ENCODE measurements around the gene SRPK2. TPM values are rescaled to one million over a fixed set of nuclear protein-coding genes. Genes with fewer than 3 reads are reported as not detected.

SRPK2 gene
- polyA plus RNA-seq, 3 donors = 8.5 to 17.1 (median 14.1) TPM

DNA sequence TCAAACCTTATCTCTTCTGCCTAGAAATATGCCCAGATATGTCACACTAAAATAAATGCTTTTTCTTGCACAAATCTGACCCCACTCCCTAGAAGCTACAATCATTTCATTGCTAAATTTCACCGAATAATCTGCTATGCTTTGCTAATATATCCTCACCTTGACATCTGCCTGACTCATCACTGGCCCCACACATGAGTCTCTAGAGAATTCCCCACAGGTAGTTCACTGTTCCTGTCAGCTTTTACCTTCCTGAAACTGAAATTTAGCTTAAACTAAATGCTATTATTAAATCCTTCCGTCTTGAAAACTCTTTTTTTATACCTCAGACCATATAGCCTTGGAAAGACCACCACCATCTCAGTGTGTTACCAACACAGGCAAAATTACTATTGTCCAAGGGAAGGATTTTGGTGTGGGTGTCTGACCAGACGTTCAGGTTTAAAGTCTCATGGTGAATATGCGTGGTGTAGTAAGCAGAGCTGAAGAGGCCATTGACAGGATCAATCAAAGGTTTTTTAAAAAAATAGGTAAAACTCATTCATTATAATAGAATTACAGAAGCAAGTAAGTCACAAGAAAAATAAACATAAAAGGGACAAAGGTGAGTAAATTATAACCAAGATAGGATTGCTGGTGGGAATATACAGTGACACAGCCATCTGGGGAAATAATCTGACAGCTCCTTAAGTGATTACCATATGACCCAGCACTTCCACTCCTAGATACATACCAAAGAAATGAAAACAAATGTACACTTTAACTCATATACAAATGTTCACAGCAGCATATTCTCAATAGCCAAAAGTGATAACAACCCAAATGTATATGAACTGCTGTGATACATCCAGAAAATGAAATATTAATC, 201.2 kb downstream of the SRPK2 start:
- H3K27ac ChIP-seq (ENCODE audit: low read depth, low read length) = no peak overlapping the region
- WGBS, 3 donors = 38 to 88% (median 85%) methylated on average over 4 of the region's 4 CpGs

DNA sequence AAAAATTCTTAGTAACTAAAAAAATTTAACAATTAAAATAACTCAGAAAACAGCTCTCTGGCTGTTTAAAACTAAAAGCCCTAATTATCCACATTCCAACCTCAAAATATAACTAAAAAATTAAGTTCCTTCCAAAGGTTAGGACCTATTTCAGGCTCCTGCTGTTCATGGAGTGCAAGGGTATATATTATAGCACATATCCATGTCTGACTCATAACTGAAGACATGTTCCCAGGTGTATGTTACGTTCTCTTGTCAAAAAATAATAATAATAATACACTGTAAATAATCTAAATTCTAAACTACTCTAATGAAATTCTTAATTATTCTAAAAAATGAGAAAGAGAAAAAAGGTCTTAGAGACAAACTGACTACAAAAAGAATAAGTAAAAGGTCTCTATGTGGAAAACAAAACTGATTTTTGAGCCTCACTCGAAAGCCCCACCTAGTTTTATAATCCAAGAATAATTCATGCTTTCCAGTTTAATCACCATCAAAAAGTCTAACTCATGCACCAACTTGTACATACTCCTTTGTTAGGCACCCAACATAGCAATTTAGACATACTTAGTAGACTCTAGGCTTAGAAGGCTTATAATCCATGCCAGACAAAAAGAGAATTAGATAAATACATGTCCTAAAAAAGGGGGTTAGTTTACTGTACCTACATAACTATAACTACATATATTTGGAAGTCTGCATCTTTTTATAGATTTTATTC, 203.3 kb downstream of the SRPK2 start:
- no peak overlapping the region for H3K27ac ChIP-seq (ENCODE audit: low read depth, low read length)
- WGBS, 3 donors = 88 to 97% (median 92%) methylated on average over 2 of the region's 2 CpGs

DNA sequence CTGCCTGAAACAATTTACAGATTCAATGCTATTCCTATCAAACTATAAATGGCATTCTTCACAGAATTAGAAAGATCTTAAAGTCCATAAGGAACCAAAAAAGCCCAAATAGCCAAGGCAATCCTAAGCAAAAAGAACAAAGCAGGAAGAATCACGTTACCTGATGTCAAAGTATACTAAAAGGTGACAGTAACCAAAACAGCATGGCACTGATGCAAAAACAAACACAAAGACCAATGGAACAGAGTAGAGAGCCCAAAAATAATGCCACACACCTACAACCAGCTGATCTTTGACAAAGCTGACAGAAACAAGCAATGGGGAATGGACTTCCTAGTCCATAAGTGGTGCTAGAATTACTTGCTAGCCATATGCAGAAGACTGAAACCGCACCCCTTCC, 208.7 kb downstream of the SRPK2 start:
- H3K27ac ChIP-seq (ENCODE audit: low read depth, low read length) = no peak overlapping the region
- 97 to 98% (median 98%) methylated on average over 2 of the region's 2 CpGs for whole genome bisulfite sequencing, 3 donors

DNA sequence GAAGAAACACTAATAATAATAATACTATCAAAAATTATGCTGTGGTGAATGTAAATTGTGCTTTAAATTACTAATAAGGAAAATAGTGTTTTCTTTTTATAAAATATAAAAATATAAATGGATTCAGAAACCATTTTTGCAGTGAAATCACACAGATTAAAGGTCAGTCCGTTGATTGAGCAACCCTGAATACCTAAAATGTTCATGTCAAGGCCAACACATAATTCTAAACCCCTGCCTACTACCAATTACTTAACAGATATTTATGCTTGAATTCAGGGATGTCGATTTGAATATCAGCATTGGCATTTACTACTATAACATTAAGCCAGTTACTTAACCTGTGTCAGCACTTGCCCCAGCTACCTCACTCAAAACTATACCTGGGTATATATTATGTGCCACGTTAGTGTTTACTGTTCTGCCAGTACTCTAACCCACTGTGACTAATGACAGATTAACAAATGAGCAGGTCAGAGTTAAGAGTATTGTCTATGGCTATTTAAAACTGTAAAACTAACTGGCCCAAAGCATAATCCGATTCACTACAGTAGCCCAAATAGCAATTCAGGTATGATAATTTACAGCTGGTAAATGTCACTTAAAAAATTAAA, 209.7 kb downstream of the SRPK2 start:
- 49 to 80% (median 77%) methylated on average over 4 of the region's 4 CpGs for WGBS, 3 donors

DNA sequence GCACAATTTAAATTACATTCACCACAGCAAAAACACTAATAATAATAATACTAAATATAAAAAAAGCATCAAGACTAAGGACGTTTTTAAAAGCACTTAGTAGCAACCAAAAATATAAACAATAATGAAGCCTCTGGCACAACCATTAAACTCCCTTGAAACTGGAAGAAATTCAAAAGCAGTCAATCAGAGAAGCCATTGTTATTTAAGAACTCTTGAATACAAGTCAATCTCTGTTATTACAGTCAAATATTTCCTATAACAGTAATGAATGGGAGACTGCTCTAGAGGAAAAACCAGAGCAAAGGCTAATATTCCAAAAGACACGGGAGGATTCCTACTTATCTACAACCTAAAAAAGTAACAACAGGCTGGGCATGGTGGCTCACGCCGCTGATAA, 210.5 kb downstream of the SRPK2 start:
- no peak overlapping the region for H3K27ac ChIP-seq (ENCODE audit: low read depth, low read length)
- 60 to 75% (median 73%) methylated on average over 4 of the region's 4 CpGs for WGBS, 3 donors

More for the DNA sequence above, 209.7 kb downstream of the SRPK2 start:
- no peak overlapping the region for H3K27ac ChIP-seq (ENCODE audit: low read depth, low read length)

DNA sequence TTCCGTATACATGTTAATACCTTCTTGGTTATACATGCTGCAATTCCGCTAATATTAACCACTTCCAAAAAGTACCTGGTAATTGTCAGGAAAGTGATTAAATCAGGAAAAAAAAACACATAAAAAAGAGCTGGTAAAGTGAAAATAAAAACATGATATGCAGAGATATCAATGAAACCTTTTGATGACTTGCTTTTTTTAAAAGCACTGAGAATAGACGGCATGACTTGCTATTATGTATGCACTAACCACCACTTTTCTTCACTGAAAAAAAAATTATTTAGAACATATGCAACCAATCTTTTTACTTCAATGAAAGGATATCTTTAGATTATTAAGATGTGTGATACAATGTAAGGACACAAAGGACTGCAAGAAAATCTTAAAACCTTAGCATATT, 211.7 kb downstream of the SRPK2 start:
- 93 to 94% (median 94%) methylated on average over 3 of the region's 3 CpGs for WGBS, 3 donors
- no peak overlapping the region for H3K27ac ChIP-seq (ENCODE audit: low read depth, low read length)

DNA sequence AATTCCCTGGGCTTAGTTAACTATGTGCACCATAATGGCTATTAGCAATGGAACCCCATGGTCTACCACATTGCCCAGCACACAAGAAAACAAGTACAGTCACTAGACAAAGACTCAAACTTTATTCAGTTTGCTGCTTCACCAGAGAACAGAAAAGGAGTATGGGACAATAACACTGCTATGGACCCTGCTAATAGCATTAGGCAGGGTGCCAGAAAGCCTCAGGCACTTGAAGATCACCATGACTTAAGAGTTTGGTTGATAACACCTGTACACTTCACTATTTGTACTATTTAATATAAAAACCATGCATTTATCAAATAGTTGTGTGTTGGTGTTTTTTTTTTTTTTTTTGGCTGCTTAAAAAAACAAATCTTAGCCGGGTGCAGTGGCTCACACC, 215.1 kb downstream of the SRPK2 start:
- no peak overlapping the region for H3K27ac ChIP-seq (ENCODE audit: low read depth, low read length)
- WGBS, 3 donors = 71 to 94% (median 82%) methylated on average over 1 of the region's 1 CpG

DNA sequence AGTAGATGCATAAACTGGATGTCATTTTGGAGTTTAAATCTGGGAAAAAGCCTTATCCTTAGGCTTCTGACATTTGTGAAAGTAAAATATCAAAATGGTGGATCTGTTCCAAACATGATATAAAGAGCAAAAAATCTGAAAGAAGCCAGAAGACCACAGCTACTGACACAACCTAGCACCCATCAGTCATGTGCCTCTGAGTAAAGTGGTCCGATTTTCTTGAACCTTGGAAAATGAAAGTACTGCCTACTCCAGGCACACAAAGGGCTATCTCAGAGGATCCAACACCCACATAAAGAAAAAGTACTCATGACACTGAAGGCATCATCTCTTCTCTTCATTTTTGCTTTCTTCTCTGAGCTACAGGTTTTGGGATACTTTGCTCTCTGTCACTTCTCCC, 224.0 kb downstream of the SRPK2 start:
- 87 to 92% (median 92%) methylated on average over 1 of the region's 1 CpG for WGBS, 3 donors
- H3K27ac ChIP-seq (ENCODE audit: low read depth, low read length) = no peak overlapping the region

DNA sequence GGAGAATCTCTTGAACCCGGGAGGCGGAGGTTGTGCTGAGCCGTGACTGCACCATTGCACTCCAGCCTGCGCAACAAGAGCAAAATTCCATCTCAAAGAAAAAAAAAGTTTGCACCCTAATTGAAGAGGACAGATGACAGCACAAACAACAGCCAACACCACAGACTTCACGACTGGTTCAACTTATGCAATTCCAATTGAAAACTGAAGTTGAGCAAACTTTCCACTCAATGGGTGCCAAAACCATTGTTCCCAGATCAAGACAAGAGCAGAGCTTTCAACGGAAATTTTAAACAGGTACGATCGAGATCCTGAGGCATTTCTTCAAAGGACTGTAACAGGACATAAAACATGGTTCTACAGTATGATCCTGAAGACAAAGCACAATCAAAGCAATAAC, 225.0 kb downstream of the SRPK2 start:
- no peak overlapping the region for H3K27ac ChIP-seq (ENCODE audit: low read depth, low read length)
- 88 to 93% (median 90%) methylated on average over 8 of the region's 8 CpGs for WGBS, 3 donors

DNA sequence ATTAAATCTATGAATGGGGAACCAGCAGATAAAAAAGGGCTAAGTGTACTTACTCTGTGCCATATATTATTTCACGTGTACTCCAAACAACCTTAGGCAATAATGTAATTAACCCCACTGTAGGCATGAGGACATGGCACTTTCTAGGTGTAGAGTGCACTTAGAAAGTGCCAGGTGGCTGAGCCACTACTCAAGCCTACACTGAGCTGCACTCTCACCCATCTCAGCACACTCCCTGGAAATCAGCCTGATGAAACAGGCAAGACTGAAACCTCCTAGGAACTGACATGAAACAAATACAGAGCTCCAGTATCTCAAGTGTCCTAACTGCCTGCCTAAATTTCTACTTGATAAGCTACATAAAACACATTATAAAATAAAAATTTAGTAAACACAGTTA, 227.4 kb downstream of the SRPK2 start:
- H3K27ac ChIP-seq (ENCODE audit: low read depth, low read length) = no peak overlapping the region
- WGBS, 3 donors = 94 to 95% (median 94%) methylated on average over 1 of the region's 1 CpG

DNA sequence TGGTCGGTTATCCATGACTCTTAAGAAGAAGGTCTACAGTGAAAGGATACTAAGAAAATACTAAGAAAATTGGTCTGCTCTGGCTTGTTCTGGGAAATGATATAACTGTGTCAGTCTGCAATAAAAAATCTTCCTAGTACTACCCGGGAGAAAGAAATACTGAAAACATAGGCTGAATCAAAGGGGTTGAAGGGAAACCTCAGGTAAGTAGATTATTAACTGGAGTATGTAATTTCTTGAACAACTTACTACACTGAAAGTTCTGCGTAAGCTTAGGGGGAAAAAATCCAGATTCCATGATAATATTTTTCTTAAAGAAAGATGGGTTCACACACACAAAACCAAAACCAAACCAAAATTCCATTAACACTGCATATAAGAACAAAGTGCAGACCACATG, 231.4 kb downstream of the SRPK2 start:
- H3K27ac ChIP-seq (ENCODE audit: low read depth, low read length) = no peak overlapping the region
- 82 to 96% (median 95%) methylated on average over 3 of the region's 3 CpGs for WGBS, 3 donors

DNA sequence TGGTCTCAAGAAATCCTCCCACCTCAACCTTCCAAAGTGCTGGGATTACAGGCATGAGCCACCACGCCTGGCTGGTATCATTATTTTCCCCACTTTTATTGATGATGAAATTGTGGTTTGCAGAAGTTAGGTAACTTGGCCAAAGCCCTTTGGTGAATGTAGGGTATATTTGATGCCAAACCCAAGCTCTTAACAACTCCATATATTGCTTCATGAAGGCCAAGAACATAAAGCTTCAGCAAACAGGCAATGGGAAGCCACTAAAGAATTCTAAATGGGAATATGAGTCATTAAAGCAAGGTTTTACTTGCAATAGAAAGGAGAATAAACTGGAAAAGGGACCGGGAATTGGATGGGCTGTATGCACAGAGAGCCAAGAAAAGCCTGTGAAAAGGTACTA, 232.0 kb downstream of the SRPK2 start:
- no peak overlapping the region for H3K27ac ChIP-seq (ENCODE audit: low read depth, low read length)
- WGBS, 3 donors = 77 to 94% (median 85%) methylated on average over 2 of the region's 2 CpGs

DNA sequence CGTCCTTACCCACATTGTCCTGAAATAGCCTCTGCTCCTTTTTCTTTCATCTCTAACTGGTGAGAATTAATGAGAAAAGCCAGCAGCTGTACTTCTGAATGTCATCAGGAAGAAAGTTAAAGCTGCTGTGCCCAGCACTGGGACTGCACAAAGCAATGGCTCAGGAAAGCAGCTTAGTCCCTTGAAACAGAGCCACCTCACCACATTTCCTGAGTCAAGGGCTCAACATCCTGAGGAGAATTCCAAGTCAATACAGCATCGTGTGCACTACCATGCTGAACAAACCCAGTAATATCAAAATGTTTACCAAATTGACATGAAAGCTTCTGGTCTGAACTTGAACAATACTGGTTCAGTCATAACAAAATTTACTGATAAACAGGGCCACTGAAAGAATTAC, 234.6 kb downstream of the SRPK2 start:
- 53 to 58% (median 54%) methylated on average over 2 of the region's 2 CpGs for WGBS, 3 donors
- H3K27ac ChIP-seq (ENCODE audit: low read depth, low read length) = no peak overlapping the region

DNA sequence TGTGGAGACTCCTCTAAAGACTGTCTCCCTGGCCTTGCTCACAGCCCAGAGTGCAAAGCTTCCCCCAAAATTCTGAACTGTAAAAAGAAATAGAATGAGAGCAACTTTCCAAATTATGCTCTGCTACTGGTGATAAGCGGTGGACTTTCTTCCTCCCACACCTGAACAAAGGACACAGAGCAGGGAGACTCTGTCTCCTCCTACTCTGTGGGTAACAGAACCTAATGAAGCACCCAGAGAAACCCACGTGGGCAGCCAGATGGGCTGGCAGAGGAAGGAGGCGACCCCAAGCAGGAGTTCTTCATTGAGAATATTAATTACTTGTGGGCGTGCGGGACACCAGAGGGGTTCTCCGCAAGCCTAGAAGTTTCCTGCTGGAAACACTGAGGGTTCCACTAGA, 235.2 kb downstream of the SRPK2 start:
- WGBS, 3 donors = 86 to 92% (median 88%) methylated on average over 6 of the region's 6 CpGs

DNA sequence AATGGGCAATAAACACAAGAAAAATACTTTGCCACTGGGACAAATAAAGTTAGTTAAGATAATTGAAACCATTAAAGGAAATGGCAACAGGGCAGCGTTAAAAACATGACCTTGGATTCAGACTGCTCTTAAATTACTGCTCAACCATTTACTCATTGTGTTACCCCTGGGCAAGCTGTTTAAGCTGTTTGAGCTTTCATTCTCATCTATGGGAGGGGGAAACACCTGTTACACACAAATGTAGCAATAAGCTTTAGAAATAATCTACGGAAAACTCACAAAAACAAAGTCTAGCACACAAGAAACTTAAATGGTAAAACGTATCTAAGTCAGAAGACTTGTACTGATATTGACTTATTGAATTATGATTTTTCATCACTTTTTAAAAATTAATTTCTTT, 237.6 kb downstream of the SRPK2 start:
- WGBS, 3 donors = 74 to 81% (median 81%) methylated on average over 3 of the region's 3 CpGs

More for the DNA sequence above, 235.2 kb downstream of the SRPK2 start:
- H3K27ac ChIP-seq (ENCODE audit: low read depth, low read length) = no peak overlapping the region

DNA sequence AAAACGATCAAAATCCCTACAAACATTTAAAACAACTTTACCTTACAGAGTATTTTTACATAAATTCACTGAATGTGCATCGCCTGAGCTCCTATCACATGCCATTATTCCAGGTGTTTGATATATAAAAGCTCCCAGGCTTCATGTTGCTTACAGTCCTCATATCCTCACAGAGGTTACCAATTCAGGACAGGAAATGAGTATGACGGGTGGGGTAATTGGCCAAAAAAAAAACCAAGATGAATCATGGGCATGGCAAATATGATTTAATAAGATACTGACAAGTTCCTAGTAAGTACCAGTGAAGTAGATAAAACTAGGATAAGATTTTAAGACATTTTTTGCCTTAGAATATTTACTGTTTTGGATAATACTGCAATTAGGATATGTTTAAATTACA, 238.9 kb downstream of the SRPK2 start:
- H3K27ac ChIP-seq (ENCODE audit: low read depth, low read length) = no peak overlapping the region
- 36 to 71% (median 65%) methylated on average over 3 of the region's 3 CpGs for WGBS, 3 donors

More for the DNA sequence above, 237.6 kb downstream of the SRPK2 start:
- H3K27ac ChIP-seq (ENCODE audit: low read depth, low read length) = no peak overlapping the region

DNA sequence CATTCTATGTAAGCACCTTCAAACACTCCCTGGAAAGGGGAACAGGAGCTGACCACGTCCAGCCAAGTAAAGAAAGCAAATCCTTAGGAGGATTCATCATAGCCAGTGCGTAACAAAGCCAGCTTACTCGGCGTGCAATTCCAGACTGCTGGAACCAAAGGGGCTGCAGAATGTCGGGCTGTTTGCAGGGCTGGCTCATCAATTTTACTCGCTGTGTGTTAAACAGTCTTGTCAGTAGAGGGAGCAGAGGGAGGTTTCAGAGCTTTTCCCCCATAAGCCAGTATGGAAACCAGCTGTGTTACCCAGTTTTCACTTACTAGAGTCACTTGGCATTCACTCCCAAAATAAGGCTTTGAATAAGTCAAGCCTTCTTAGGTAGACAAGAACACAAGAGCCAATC, 247.7 kb downstream of the SRPK2 start:
- H3K27ac ChIP-seq (ENCODE audit: low read depth, low read length) = no peak overlapping the region

DNA sequence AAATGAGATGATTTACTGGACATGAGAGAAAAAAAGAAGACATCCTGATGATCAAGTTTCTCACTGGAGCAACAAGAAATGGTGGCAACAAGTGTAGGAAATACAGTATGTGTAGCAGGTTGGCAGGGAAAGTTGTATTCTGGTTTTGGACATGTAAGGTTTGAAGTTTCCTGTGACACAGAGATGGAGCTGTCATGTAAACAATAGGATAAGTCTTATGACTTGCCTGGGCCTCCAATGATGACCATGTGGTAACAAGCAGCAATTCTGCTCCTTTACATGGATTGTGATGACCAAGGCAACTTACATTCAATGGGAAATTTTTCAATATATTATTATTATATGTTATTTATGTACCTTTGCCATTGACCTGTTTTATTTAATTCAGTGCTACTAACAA, 249.3 kb downstream of the SRPK2 start:
- no peak overlapping the region for H3K27ac ChIP-seq (ENCODE audit: low read depth, low read length)

More for the DNA sequence above, 247.7 kb downstream of the SRPK2 start:
- WGBS, 3 donors = 68 to 74% (median 73%) methylated on average over 6 of the region's 6 CpGs

DNA sequence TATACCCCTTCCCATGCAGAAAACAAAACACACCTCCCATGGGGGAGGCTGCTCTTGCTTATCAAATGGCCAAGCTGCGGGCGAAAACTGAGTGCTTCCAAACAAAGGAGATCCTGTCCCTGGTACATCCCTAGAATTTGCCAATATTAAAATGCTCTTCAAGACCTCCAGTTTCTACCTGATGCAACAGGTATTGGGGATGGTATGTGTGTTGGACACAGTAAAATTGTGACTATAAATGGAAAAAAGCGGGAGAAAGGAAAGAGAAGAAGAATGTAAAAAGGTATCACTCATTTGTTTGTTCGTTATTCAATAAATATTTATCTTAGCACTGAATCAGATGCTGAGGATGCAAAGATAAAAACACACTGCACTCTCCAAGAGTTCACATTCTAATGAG, 250.8 kb downstream of the SRPK2 start:
- WGBS, 3 donors = 93 to 96% (median 96%) methylated on average over 4 of the region's 4 CpGs
- no peak overlapping the region for H3K27ac ChIP-seq (ENCODE audit: low read depth, low read length)

All from adipose tissue (tissue), 3 donors.